HG02759 (cell line): Measurements from ENCODE around the gene GTF2E1.
"Not testable (repeated sequence)": the region's sequence is repeated elsewhere in the genome, so short reads cannot be mapped to it uniquely, and the experiment has no call there.

Source experiments
- ATAC-seq: cut with Tn5 transposase; IDR thresholded peaks from one replicate; pipeline ENCODE4 v1.9.1; 2021; ENCODE audit warnings: mild to moderate bottlenecking, moderate library complexity; ENCODE audit not compliant: unreplicated experiment

Gene GTF2E1

DNA sequence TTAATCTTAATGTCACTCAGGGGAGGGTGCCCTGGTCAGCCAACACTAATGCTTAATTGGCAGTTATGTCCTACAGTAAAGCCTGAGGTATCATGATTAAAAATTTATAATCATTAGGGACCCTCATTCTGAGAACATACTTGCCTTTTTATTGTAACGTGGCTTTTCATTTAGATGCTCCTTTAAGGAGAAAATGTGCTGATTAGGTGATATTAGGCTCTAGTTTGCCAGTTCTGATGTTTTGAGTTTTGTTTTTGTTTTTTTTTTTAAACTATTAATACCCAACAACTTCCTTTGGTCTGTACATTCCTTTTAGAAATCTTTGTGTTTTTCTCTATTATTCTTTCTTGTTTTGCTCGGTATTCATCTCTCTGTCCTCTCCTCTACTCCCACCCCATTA, 10.3 kb downstream of the GTF2E1 start:
- ATAC-seq, result no peak

DNA sequence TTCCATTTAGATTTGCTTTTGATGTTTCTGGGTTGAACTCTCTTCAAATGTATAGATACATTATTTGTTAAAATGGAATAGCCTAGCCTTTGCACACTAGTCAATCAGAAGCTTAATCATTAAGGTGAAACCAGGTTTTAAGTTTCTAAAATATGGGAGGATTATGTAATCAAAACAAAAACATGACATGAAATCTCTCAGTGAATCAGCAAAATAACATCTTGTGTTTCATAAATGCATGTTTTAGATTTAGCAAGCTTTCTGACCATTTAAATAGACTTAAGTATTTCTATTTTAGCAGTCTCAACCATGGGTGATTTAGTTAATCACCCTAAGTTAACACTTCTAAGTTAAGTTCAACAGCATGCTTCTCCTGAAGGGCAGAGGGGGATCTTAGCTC, 11.3 kb downstream of the GTF2E1 start:
- no peak for ATAC-seq

DNA sequence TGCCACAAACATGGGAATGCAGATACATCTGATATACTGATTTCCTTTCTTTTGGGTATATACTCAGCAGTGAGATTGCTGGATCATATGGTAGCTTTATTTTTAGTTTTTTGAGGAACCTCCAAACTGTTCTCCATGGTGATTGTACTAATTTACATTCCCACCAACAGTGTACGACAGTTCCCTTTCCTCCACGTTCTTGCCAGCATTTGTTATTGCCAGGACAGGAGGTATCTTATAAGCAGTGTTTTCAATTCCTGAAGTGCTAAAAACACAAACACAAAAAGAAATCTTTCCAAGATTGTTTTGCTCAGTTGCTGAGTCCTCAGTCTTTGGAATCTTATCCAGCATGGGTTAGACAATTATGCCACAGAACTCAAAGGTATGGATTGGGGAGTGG, 13.5 kb downstream of the GTF2E1 start:
- no peak for ATAC-seq

DNA sequence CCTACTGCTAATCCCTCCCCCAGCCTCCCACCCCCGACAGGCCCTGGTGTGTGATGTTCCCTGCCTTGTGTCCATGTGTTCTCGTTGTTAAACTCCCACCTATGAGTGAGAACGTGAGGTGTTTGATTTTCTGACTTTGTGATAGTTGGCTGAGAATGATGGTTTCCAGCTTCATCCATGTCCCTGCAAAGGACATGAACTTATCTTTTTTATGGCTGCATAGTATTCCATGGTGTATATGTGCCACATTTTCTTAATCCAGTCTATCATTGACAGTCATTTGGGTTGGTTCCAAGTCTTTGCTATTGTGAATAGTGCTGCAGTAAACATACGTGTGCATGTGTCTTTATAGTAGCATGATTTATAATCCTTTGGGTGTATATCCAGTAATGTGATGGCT, 16.0 kb downstream of the GTF2E1 start:
- ATAC-seq, result not testable (repeated sequence)

DNA sequence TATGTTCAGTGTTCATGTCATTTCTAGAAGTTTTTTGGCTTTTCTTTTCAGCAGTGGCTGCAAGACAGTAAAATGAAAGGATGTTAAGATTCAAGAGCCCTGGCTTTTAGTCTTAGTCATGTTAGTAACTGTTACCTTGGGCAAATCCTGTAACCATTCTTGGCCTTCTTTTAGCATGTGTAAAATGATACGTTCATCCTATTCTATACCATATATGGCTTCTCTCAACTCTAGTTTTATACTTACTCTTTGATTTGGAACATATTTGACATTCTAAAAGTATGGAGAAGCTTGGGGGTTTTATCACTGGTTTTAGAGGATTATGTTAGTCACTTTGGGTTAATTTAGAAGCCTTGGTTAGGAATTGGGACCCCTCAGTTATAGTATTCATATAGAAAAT, 20.1 kb downstream of the GTF2E1 start:
- ATAC-seq, result no peak

DNA sequence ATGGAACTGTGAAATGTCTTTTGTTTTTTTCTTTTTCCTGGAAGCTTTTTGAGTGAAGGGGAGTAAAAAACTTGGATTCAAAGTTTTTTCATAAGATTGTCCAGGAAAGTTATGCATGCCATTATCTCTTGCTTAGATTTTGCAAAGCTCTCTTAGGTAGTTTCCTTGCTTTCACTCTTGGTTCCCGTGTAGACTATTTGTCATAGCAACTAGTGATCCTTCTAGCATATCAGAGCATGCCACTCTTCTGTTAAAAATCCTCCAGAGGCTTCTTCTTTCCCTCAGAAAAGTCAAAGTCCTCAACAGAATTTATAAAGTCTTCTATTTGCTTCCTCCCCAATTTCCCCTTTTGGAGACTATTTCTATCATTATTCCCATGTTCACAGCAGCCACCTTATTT, 21.1 kb downstream of the GTF2E1 start:
- peak; percentile 85 for ATAC-seq

DNA sequence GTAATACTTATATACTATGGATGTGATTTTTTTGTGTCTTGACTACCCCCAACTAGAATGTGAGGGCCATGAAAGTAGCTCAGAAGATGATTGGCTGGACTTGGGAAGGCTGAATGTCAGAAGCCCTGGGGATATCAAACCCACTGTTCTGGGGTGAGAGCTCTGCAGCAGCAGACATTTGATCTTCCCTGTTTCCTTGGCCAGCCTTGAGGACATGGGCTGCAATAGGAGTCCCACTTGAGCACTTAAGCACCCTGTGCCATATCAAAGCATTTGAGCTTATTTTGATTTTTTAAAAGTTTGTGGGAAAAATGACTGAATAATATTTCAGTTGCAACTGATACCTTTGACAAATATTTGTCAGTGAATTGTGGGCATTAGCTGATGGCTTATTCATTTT, 21.7 kb downstream of the GTF2E1 start:
- ATAC-seq, result peak; percentile 11

DNA sequence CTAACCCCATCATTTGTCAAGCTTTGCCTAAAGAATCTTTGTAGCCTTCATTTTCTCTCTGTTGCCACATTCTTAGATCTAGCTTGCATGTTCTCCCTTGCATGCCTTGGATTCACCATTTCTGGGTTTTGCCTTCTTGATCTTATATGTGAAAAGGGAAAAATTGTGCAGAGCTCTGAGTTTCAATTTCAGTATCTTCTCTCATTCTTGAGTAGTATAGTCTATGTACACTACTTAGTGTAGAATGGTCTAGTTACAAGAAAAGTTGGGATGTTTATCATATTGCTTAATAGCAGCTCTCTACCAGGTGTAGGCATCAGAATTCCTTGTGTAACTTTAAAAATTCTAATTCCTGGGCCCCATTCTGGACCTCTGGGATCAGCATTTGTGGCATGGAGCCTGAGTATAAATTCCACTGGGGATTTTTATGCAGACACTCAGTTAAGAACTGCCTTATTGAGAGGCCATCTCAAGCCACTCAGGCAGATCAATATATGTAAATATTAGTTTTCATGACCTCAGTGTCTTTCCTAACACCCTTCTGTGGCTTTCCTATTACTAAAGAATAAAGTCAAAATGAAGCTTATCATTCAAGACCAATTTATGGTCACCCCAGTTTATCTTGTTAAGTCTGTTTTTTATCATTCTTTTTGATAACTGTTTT, 23.4 kb downstream of the GTF2E1 start:
- peak; percentile 52 for ATAC-seq

DNA sequence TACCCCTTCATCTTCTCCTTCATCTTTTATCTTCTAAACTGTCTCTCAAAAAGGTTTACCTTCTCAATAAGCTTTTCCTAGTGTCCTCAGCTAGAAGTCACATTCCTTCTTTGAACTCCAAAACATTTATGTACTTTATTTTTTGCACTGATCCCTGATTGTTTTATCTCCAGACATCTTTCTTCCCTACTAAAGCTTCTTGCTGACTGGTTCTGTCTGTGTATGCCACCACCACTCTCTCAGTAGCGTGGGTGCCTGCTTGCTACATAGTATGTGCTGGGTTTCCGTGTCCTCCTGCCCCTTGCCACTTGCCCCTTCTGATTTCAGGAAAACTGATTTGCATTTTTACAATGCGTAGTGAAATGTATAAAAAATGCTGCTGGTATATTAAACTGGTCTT, 24.0 kb downstream of the GTF2E1 start:
- no peak for ATAC-seq

DNA sequence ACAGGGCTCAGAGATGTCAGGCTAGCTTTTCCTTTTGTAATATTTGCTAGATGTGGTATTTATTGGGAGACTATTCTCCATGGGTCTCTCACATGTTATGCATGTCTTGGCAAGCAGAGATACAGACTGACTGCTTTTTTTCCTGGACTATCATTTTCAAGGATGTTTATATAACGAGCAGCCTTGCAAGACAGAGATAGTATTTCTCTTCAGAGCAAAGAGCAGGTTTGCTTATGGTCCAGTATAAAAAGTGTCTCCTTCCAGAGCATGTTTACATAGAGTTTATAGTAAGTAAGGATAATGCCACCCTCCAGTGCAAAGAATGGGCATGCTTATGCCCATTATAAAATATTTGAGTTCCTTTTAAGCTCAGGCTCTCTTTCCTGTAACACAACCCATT, 24.6 kb downstream of the GTF2E1 start:
- ATAC-seq, result no peak

DNA sequence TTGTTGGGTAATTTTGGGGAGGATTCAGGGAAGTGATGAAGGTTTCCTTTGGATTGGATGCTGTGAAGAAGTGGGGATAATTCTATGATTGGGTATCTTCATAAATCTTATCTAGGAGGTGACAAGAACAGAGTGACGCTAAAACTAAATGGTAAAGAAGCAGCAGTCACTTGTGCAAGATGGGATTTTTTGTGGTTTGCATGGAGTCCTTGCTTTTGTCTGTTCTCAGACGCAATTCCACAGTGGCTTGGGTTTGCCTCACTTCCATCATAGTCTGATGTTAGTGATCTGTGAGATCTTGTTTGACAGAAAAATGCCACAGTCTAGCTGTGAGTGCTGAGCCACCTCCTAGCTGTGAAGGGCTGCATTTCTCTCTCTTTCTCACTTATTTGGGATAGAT, 26.9 kb downstream of the GTF2E1 start:
- no peak for ATAC-seq

DNA sequence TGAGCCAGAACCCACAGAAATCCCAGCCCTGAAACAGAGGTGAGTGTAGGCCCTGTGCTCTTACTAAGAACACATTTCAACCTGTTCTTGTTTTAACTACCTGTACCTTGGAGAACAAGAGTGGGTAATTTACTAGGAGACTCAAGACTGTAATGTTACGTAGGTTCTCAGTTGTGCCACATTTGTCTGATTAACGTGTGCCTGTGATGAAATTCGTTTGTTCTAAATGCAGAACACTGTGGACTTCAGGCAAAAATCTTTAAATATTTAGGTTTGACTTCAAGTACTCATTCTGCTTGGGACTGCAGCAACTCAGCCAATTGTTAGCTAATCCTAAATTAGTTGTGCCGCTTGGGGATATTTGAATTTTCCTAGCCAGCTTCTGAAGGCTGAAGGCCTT, 28.3 kb downstream of the GTF2E1 start:
- no peak for ATAC-seq

DNA sequence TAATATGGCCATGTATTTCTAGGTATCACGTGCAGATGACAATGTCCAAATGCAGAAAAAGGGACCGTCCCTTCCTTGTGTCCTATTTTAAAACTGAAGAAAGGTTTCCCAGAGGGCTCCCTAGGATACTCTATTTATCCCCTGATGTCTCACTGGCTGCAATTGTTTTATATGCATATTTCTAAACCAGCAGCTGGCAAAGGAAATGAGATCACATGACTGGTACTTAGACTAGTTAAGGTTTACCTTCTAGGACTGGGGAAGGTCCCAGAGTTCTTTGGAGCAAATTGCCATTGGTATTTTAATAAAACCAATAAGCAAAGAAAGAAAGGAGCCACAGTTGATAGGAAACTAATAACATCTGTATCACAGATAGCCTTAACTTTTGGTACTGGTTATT, 29.5 kb downstream of the GTF2E1 start:
- ATAC-seq, result no peak

DNA sequence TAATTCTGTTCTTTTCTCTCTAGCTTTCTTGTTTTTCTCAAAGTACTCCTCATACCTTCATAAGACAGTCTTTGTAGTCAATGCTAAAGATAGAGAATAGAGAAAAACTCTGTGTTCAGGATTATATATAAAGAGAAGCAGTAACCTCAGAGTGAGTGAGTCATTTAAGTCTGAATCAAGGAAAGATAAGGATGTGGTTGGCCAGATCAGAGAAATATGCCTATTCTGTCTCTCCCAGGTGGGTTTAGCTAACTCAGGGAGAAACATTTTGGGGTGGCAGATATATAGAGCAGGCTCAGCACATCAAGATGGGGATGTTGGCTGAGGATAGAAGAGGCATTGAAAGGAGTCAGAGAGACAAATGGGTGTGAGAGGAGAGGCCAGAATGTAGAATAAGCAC, 31.4 kb downstream of the GTF2E1 start:
- ATAC-seq, result peak; percentile 88

DNA sequence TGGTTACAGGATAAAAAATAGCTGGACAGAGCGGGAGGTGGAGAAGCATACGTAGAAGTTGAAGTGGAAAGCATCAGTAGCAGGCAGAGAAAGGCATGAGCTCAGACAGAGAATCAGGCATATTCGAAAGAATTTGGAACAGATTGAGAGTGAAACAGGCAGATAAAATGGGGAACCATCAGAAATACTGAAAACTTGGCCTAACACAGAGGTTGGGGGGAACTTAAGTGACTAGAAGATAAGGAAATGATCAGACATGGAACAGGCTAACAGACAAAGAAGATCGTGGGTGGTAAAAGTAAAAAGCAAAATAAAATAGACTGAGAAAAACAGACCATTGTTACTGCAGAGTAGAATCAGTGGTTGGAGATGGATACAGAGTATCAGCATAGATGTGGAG, 32.9 kb downstream of the GTF2E1 start:
- no peak for ATAC-seq

DNA sequence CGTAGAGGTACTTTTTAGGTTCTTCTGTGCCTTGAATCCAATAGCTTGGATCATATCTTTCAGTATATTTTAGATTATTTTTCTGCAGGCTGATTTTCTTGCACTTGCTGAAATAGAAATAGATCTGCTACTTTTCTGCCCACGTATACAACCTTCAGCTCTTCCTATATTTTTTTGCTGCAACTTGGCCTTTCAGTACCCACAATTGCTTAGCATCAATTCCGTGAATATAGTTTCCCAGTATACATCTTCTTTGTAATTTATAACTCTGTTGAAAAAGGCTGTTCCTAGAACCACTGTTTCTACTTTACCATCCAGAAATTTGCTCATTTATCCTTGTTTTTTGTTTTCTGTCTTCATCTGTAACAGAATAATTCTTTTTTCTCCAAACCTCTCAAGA, 36.2 kb downstream of the GTF2E1 start:
- no peak for ATAC-seq

DNA sequence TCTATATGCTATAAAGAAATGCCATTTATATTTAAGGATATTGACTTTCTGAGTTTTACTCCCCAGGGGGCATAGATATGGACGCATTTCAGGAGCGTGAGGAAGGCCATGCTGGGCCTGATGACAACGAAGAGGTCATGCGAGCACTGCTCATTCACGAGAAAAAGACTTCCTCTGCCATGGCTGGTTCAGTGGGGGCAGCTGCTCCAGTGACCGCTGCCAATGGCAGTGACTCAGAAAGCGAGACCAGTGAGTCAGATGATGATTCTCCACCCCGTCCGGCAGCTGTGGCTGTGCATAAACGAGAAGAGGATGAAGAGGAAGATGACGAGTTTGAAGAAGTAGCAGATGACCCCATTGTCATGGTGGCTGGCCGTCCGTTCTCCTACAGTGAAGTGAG, 38.4 kb downstream of the GTF2E1 start:
- ATAC-seq, result peak; percentile 96

DNA sequence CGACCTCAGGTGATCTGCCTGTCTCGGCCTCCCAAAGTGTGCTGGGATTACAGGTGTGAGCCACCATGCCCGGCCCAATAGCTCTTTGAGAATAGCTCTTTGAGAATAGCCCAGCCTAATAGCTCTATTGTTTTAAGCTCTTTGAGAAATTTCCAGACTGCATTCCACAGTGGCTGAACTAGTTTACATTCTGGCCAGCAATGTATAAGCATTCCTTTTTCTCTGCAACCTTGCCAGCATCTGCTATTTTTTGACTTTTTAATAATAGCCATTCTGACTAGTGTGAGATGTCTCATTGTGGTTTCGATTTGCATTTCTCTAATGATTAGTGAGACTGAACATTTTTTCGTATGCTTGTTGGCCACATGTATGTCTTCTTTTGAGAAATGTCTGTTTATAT, 43.3 kb downstream of the GTF2E1 start:
- ATAC-seq, result peak; percentile 58

DNA sequence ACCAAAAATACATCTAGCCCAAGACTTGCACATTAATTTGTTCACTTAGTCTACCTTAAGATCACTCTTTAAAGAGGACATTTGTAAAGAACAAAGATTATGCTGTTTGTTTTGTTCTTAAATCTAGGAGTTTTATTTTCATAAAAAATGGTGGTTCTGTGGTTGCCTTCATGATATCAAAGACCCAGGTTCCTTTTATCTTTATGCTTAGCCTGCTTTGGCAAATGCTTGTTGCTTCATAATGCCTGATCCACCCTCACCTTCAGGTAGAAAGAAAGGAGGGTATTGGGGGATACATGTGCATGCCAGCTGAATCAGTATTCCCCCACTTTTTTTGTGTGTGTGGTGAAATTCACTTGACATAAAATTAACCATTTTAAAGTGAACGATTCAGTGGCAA, 48.5 kb downstream of the GTF2E1 start:
- no peak for ATAC-seq

DNA sequence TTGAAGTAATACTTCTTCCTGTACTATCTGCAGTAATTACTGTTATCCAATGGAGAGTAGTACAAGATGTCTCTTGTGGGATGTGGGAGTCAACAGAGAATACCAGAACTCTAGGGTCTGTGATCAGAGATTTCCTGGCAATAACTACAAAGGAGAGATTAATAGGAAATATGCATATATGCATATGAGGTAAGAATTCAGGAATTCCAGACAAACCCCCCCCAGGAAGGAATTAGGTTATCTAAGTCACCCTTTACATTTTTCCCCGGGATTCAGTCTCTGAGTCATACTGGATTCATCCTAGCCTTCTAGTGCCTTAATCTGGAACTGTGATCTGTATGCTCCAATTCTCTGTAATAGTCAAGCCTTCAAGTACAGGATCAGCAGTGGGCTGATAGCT, 49.4 kb downstream of the GTF2E1 start:
- no peak for ATAC-seq

DNA sequence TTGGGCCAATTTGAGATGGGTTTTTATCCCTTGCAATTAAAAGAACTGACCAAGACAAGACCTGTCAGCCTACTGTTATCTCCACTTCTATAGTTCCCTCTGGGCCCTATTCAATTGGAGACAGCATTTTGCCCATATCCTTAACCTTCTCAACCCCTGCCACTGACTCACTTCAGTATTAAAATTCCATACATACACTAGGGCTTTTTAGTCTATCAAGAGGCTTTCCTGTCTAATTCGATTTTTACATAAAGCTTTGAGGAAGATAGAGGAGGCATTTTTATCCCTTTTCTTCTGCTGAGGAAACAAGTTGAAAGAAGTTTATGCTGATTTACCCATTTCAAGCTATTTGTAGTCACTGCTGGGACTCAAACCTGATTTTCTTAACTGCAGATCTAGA, 51.1 kb downstream of the GTF2E1 start:
- ATAC-seq, result no peak

DNA sequence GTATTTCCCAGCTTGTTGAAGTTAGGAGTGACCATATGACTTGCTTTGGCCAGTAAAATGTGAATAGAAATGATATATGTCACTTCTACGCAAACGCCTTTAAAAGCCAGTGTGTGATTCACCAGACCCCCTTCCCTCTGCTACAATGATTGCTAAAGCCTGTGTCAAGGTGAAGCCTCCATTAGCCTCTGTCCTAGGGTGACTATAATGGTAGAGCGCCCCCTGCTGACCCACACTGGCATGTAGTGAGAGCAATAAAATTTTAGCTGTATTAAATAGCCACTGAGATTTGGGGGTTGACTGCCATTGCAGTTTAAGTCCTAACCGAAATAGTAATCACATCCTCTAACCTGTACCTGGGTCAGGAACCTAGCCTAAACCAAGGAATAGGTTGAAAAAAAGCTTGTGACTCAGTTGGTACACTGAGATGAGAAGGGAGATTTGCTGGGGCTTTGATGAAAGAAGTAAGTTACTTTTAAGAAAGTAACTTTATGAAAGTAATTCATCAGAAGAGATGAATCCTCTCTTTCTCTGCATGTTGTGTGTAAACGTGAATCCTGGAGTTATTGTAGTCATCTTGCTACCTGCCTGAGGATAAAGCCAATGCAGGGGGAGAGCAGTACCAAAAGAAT, 52.6 kb downstream of the GTF2E1 start:
- peak; percentile 94 for ATAC-seq

DNA sequence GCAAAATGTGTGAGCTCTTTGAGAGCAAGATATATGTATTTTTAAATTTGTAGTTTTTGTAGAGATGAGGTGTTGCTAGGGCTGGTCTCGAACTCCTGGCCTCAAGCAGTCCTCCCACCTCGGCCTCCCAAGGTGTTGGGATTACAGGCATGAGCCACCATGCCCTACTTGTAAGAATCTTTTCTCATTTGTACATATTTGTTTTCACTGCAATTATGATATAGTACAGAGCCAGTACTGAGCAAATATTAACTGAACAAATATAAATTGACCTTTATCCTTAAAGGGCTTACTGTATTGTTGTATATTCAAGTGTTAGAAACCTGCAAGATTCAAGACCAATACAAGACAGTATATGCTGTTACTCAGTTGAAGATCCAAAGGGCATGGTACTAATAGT, 53.4 kb downstream of the GTF2E1 start:
- no peak for ATAC-seq
